IMR-90 (cell line): Measurements from ENCODE around the gene IL12A. TPM values are rescaled to one million over a fixed set of nuclear protein-coding genes. Genes with fewer than 3 reads are reported as not detected.

Experiments
- ATAC-seq: fragments of 200-7000 bp; cut with Tn5 transposase; 2 replicates; pipeline ENCODE4 v1.9.1; 2020; ENCODE audit warnings: low read depth, mild to moderate bottlenecking, moderate library complexity
- BruUV-seq: library from RNA; stranded (reverse); fragments of 400-500 nt; replicated peaks from 2 replicates; lab custom pipeline; 2021; lab: Mats Ljungman, UMichigan
- CTCF ChIA-PET: fragments of 300-600 bp; formaldehyde crosslinking; extraction: SDS; loops from one replicate; lab custom pipeline; 2021; ENCODE audit warnings: antibody characterized with exemption; lab: Yijun Ruan, JAX
- POLR2A ChIA-PET: fragments of 300-600 bp; sonication (Branson Sonifier 250); formaldehyde crosslinking; loops from one replicate; lab custom pipeline; 2022; ENCODE audit warnings: antibody characterized with exemption; ENCODE audit not compliant: unreplicated experiment; lab: Charles Lee
- DNase-seq: peaks from one replicate; pipeline ENCODE4 v3.0.0; 2013
- H2AFZ ChIP-seq: replicated peaks from 2 replicates; pipeline ENCODE3; 2013; ENCODE audit warnings: low read length, mild to moderate bottlenecking; ENCODE audit not compliant: poor library complexity
- H2AK5ac ChIP-seq: 2 replicates; pipeline ENCODE4 v1.6.1; 2013; ENCODE audit warnings: low read depth, low read length, inconsistent platforms
- H2AK9ac ChIP-seq: replicated peaks from 2 replicates; pipeline ENCODE3; 2013; ENCODE audit warnings: mild to moderate bottlenecking, low read depth, low read length, moderate library complexity; ENCODE audit not compliant: poor library complexity
- H2BK120ac ChIP-seq: 2 replicates; pipeline ENCODE4 v1.6.1; 2013; ENCODE audit warnings: low read depth, low read length, inconsistent platforms
- H2BK15ac ChIP-seq: 3 replicates; pipeline ENCODE4 v1.6.1; 2013; ENCODE audit warnings: low read depth, low read length, inconsistent platforms
- H2BK20ac ChIP-seq: 2 replicates; pipeline ENCODE4 v1.6.1; 2013; ENCODE audit warnings: low read depth, mild to moderate bottlenecking, inconsistent platforms, low read length, moderate library complexity
- H2BK5ac ChIP-seq: 2 replicates; pipeline ENCODE4 v1.6.1; 2013; ENCODE audit warnings: mild to moderate bottlenecking, low read depth, low read length, inconsistent platforms; ENCODE audit not compliant: poor library complexity, severe bottlenecking
- H3K14ac ChIP-seq: replicated peaks from 2 replicates; pipeline ENCODE4 v1.6.1; 2013; ENCODE audit warnings: low read depth, low read length, inconsistent platforms
- H3K18ac ChIP-seq: 2 replicates; pipeline ENCODE4 v1.6.1; 2013; ENCODE audit warnings: low read depth, low read length, control low read depth
- H3K23ac ChIP-seq: 2 replicates; pipeline ENCODE4 v1.6.1; 2013; ENCODE audit warnings: low read depth, low read length, inconsistent platforms
- H3K27ac ChIP-seq: 2 replicates; pipeline ENCODE4 v1.5.1; 2013; ENCODE audit warnings: mild to moderate bottlenecking, control low read depth, low read length; ENCODE audit not compliant: insufficient read depth
- H3K27me3 ChIP-seq: 2 replicates; pipeline ENCODE4 v1.6.1; 2013; ENCODE audit warnings: low read length; ENCODE audit not compliant: control insufficient read depth, insufficient read depth
- H3K36me3 ChIP-seq: 2 replicates; pipeline ENCODE4 v1.6.1; 2013; ENCODE audit warnings: low read length, mixed read lengths; ENCODE audit not compliant: control insufficient read depth, insufficient read depth
- H3K4ac ChIP-seq: 2 replicates; pipeline ENCODE4 v1.6.1; 2013; ENCODE audit warnings: low read depth, low read length, inconsistent platforms
- H3K4me1 ChIP-seq: 2 replicates; pipeline ENCODE4 v1.6.1; 2013; ENCODE audit warnings: low read length, mixed read lengths; ENCODE audit not compliant: control insufficient read depth, insufficient read depth
- H3K4me2 ChIP-seq: 2 replicates; pipeline ENCODE4 v1.6.1; 2013; ENCODE audit warnings: low read depth, mild to moderate bottlenecking, control low read depth, low read length, moderate library complexity
- H3K4me3 ChIP-seq: 2 replicates; pipeline ENCODE4 v1.5.1; 2013; ENCODE audit warnings: low read depth, mild to moderate bottlenecking, control low read depth, low read length, moderate library complexity; ENCODE audit not compliant: insufficient read depth
- H3K56ac ChIP-seq: 2 replicates; pipeline ENCODE4 v1.6.1; 2013; ENCODE audit warnings: low read length, inconsistent platforms; ENCODE audit not compliant: insufficient read depth; ENCODE audit errors: extremely low read depth
- H3K79me1 ChIP-seq, 2 experiments: 2 replicates each; pipeline ENCODE4 v1.6.1; 2013; ENCODE audit warnings: low read length in 2 of 2, inconsistent platforms in 1 of 2, low read depth in 1 of 2
- H3K9ac ChIP-seq: 2 replicates; pipeline ENCODE4 v1.6.1; 2013; ENCODE audit warnings: low read depth, low read length, control low read depth
- H3K9me1 ChIP-seq: 2 replicates; pipeline ENCODE4 v1.6.1; 2013; ENCODE audit warnings: low read length, inconsistent platforms; ENCODE audit not compliant: insufficient read depth
- H3K9me3 ChIP-seq: 2 replicates; pipeline ENCODE4 v1.6.1; 2013; ENCODE audit warnings: low read length; ENCODE audit not compliant: control insufficient read depth, insufficient read depth
- H4K20me1 ChIP-seq: 2 replicates; pipeline ENCODE4 v1.6.1; 2013; ENCODE audit warnings: low read length, inconsistent platforms; ENCODE audit not compliant: insufficient read depth
- H4K5ac ChIP-seq: 2 replicates; pipeline ENCODE4 v1.6.1; 2013; ENCODE audit warnings: mild to moderate bottlenecking, low read depth, low read length, control low read depth
- H4K8ac ChIP-seq, 2 experiments: 2 replicates each; pipeline ENCODE4 v1.6.1; 2013; ENCODE audit warnings: low read depth in 2 of 2, low read length in 2 of 2, control low read depth in 1 of 2, inconsistent platforms in 1 of 2
- H4K91ac ChIP-seq: 2 replicates; pipeline ENCODE4 v1.6.1; 2013; ENCODE audit warnings: low read depth, low read length, inconsistent platforms; ENCODE audit not compliant: insufficient read depth
- NFE2L2 ChIP-seq: fragments of 150-350 bp; IDR thresholded peaks from 2 replicates; pipeline ENCODE4 v1.6.1; 2016; ENCODE audit warnings: low read depth, mild to moderate bottlenecking, low read length
- WGBS, 2 experiments: methylation state at CpG; one replicate each; pipeline versions ENCODE4 v1.1.5 to v1.1.7; 2013; ENCODE audit warnings: missing lambda C conversion rate in 2 of 2; ENCODE audit not compliant: insufficient read length in 1 of 2; ENCODE audit errors: extremely low coverage in 2 of 2; 5-methylcytosine and 5-hydroxymethylcytosine counted together
- dilution Hi-C: fragments of 300-500 bp; cut with HindIII; formaldehyde crosslinking; loops from one replicate; pipeline ENCODE4 v1.14.3; 2018; ENCODE audit warnings: low sequenced_read_pairs; ENCODE audit not compliant: unreplicated experiment
- in situ Hi-C: fragments of 300-500 bp; cut with MboI; formaldehyde crosslinking; loops from 3 replicates; pipeline ENCODE4 v1.14.3; 2019; ENCODE audit warnings: low sequenced_read_pairs, inconsistent platforms, mixed read lengths
- intact Hi-C: fragments of 100-400 bp; cut with micrococcal nuclease; formaldehyde crosslinking; loops from 2 replicates; pipeline ENCODE4 v1.10.0; 2022
- polyA plus RNA-seq, 3 experiments: library from polyadenylated mRNA; depleted of rRNA; stranded (reverse); fragments of >200 nt; gene quantifications; 2 replicates each; pipeline ENCODE4 v1.2.3, GENCODE V29; 2012; ENCODE audit warnings: low replicate concordance in 1 of 3
- total RNA-seq: library from RNA; depleted of rRNA; stranded (reverse); fragments of >200 nt; gene quantifications from 2 replicates; pipeline ENCODE4 v1.2.3, GENCODE V29; 2012
- TF ChIP-seq, protein P1 (sequence below): conservative IDR thresholded peaks from 2 replicates; pipeline ENCODE4 v1.5.1; 2012; ENCODE audit warnings: mild to moderate bottlenecking, low read depth, low read length, improper control_type of control experiment

IL12A gene
- total and polyA plus RNA-seq, 2 of the 4 experiments (the other 2 are of a cell fraction) = 0.90 to 2.9 TPM

DNA sequence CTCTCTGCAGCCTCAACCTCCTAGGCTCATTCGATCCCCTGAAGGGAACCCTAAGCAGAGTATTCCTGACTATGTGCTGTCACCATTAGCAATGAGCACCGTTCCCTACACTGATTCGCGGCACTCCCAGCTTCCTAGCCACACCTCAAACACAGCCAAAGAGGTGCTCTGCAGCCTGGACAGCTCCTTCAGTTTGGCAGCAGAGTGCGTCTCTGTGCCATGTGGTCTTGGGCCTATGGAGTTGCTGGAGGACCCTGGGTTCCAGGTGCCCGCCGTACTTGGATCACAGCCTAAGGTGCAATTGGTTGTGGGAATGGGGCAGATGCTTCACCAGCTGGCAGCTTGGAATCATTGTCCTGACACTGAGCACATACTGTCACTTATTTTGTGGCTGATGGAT lies 17.3 kb upstream of the IL12A start:
- no peak overlapping the region for H2AK9ac ChIP-seq
- H3K56ac ChIP-seq = no peak overlapping the region
- no peak overlapping the region for H3K4me2 ChIP-seq
- H4K8ac ChIP-seq = no peak overlapping the region
- no peak overlapping the region for H4K5ac ChIP-seq
- no peak overlapping the region for H2AK5ac ChIP-seq
- H3K14ac ChIP-seq = no peak overlapping the region
- no peaks in the 10 kb centered on the region for H3K4me1 ChIP-seq
- no peak overlapping the region for H2BK5ac ChIP-seq
- no peak overlapping the region for H2BK15ac ChIP-seq
- H2AFZ ChIP-seq = peak overlapping the region; percentile 46
- TF ChIP-seq, protein P1, sequence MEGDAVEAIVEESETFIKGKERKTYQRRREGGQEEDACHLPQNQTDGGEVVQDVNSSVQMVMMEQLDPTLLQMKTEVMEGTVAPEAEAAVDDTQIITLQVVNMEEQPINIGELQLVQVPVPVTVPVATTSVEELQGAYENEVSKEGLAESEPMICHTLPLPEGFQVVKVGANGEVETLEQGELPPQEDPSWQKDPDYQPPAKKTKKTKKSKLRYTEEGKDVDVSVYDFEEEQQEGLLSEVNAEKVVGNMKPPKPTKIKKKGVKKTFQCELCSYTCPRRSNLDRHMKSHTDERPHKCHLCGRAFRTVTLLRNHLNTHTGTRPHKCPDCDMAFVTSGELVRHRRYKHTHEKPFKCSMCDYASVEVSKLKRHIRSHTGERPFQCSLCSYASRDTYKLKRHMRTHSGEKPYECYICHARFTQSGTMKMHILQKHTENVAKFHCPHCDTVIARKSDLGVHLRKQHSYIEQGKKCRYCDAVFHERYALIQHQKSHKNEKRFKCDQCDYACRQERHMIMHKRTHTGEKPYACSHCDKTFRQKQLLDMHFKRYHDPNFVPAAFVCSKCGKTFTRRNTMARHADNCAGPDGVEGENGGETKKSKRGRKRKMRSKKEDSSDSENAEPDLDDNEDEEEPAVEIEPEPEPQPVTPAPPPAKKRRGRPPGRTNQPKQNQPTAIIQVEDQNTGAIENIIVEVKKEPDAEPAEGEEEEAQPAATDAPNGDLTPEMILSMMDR = no peak
- TF ChIP-seq NFE2L2 = no peak
- H2BK20ac ChIP-seq = no peak overlapping the region
- H3K27me3 ChIP-seq = no peaks in the 10 kb centered on the region
- no peaks in the 10 kb centered on the region for H3K9me3 ChIP-seq
- intact Hi-C loops = no loop called here
- H2BK120ac ChIP-seq = no peak overlapping the region
- no peak overlapping the region for H3K4ac ChIP-seq
- no peaks in the 10 kb centered on the region for H3K36me3 ChIP-seq
- 73% methylated on average over 6 of the region's 7 CpGs; no CpG with 5 or more reads in 1 of the 2 experiments for WGBS, 2 experiments
- POLR2A ChIA-PET = no interaction called here
- in situ Hi-C loops = no loop called here
- no peak overlapping the region; the same call in 1 of the 2 replicates for H4K91ac ChIP-seq
- no peak for ATAC-seq
- BruUV-seq = no TSS peak
- H3K9ac ChIP-seq = no peak overlapping the region
- CTCF ChIA-PET = interaction anchor here (1.8 kb wide), 1 partner anchor 17 kb away, joined by 8 read pairs; the partner anchor contains the start of gene IL12A
- DNase-seq = no peak
- no peaks in the 10 kb centered on the region for H4K20me1 ChIP-seq
- H3K4me3 ChIP-seq = no peak overlapping the region
- H3K79me1 ChIP-seq = no peaks in the 10 kb centered on the region
- no peak overlapping the region for H3K27ac ChIP-seq
- dilution Hi-C loops = no loop called here
- H3K18ac ChIP-seq = no peak overlapping the region
- no peak overlapping the region for H3K23ac ChIP-seq
- 0 out of 2 replicates have a peak, but pooled peaks cover 4% of the 10 kb centered on the region for H3K9me1 ChIP-seq
